Smooth muscle cell (in vitro differentiated cells): ENCODE measurements around the gene EML4. TPM values are rescaled to one million over a fixed set of nuclear protein-coding genes. Genes with fewer than 3 reads are reported as not detected.

ENCODE experiments used
- DNase-seq: peaks from one replicate; lab custom pipeline; 2025; ENCODE audit not compliant: unreplicated experiment; lab: John Stamatoyannopoulos, UW
- H2AFZ ChIP-seq: fragments of 200-600 bp; sonication (generic); 2 replicates; pipeline ENCODE4 v1.6.0; 2016; ENCODE audit warnings: antibody characterized with exemption, low read depth, mild to moderate bottlenecking
- H3F3A ChIP-seq: fragments of 200-600 bp; sonication (generic); 2 replicates; pipeline ENCODE4 v1.6.0; 2017; ENCODE audit warnings: antibody characterized with exemption, low read depth
- H3K27ac ChIP-seq: fragments of 200-600 bp; sonication (generic); 2 replicates; pipeline ENCODE4 v1.5.1; 2016; ENCODE audit warnings: low read depth, mild to moderate bottlenecking
- H3K27me3 ChIP-seq: fragments of 200-600 bp; sonication (generic); 2 replicates; pipeline ENCODE4 v1.6.1; 2016; ENCODE audit warnings: low read depth, mild to moderate bottlenecking
- H3K36me3 ChIP-seq: fragments of 200-600 bp; sonication (generic); 2 replicates; pipeline ENCODE4 v1.5.1; 2016; ENCODE audit warnings: low read depth
- H3K4me1 ChIP-seq: fragments of 200-600 bp; sonication (generic); 2 replicates; pipeline ENCODE4 v1.5.1; 2016; ENCODE audit warnings: low read depth
- H3K4me2 ChIP-seq: fragments of 200-600 bp; sonication (generic); 2 replicates; pipeline ENCODE4 v1.6.0; 2016; ENCODE audit warnings: mild to moderate bottlenecking
- H3K4me3 ChIP-seq: fragments of 200-600 bp; sonication (generic); 2 replicates; pipeline ENCODE4 v1.5.1; 2016; ENCODE audit warnings: mild to moderate bottlenecking
- H3K79me2 ChIP-seq: fragments of 200-600 bp; sonication (generic); 2 replicates; pipeline ENCODE4 v1.6.0; 2016; ENCODE audit warnings: low read depth, mild to moderate bottlenecking
- H3K9ac ChIP-seq: fragments of 200-600 bp; sonication (generic); 2 replicates; pipeline ENCODE4 v1.6.0; 2016; ENCODE audit warnings: low read depth
- H3K9me3 ChIP-seq: fragments of 200-600 bp; sonication (generic); replicated peaks from 2 replicates; pipeline ENCODE4 v1.5.1; 2016; ENCODE audit warnings: low read depth
- H4K20me1 ChIP-seq: fragments of 200-600 bp; sonication (generic); 2 replicates; pipeline ENCODE4 v1.6.0; 2016; ENCODE audit warnings: low read depth
- WGBS: methylation state at CpG from one replicate; pipeline ENCODE4 v1.1.7; 2016; ENCODE audit warnings: low lambda C conversion rate; 5-methylcytosine and 5-hydroxymethylcytosine counted together
- polyA plus RNA-seq: library from polyadenylated mRNA; unstranded; fragments of >200 nt; fragmentation: Nextera tagmentation; extraction: Ambion mirVana; gene quantifications from 2 replicates; pipeline ENCODE4 v1.2.1, GENCODE V29; 2016
- total RNA-seq: library from RNA; depleted of rRNA; stranded (reverse); fragments of >200 nt; gene quantifications from 2 replicates; pipeline ENCODE4 v1.2.3, GENCODE V29; 2014
- TF ChIP-seq, protein P1 (sequence below): fragments of 200-600 bp; sonication (generic); IDR thresholded peaks from 2 replicates; pipeline ENCODE4 v1.5.1; 2017; ENCODE audit warnings: borderline replicate concordance, mild to moderate bottlenecking, antibody characterized with exemption; ENCODE audit not compliant: insufficient read depth, poor library complexity, severe bottlenecking

EML4 gene
- total and polyA plus RNA-seq, 2 experiments from 2014 or later: 33.6 to 46.2 TPM

DNA sequence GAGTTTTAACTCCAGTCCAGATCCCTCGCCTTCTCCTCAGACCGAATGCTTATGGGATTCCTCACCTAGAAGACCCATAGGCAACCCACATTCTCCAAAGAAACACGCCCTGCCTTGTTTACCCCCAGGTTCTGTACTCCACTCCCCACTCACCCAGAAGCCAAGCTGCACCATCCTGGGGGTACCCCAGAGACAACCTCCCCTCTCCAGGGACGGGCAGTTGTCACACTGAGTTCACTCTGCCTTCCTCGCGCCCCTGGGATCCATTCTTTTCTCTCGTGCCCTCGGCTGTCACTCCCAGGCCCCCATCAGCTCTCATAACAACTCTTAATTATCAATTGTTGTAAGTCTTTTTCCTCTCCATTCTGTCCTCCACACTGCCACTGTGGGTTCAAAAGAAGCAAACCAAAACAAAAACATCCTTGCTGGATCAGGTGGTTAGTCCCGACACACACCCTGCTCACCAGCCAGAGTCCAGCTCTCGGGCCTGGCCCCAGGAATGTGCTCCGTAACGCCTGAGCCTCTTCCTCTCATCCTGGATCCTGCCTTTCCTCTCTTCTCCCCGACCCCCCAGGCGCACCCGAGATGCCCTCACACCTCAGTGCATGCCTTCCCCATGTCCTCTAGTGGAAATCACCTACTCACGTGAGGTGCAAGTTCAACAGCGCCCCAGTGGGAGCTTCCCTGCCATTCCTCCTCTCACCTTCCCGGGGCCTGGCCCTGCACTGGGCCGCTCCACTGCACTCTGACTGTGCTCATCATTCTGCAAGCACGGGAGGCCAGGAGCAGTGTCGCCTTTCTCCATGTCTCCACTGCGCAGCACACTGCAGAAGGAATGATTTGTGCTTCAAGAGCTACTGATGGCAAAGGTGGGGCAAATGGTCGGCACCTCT is 171.1 kb downstream of the EML4 start:
- Histone ChIP-seq H3K36me3 (no peaks in the 10 kb centered on the region), H3F3A (peaks cover 5% of the 10 kb centered on the region), H3K9ac (no peak overlapping the region), H2AFZ (no peak overlapping the region), H3K9me3 (no peaks in the 10 kb centered on the region), H4K20me1 (peaks cover 50% of the 10 kb centered on the region), H3K4me2 (no peak overlapping the region), H3K4me3 (no peak overlapping the region), H3K79me2 (peaks cover 43% of the 10 kb centered on the region), H3K27me3 (no peaks in the 10 kb centered on the region), H3K4me1 (peaks cover 4% of the 10 kb centered on the region), H3K27ac (no peak overlapping the region)
- TF ChIP-seq, protein P1, sequence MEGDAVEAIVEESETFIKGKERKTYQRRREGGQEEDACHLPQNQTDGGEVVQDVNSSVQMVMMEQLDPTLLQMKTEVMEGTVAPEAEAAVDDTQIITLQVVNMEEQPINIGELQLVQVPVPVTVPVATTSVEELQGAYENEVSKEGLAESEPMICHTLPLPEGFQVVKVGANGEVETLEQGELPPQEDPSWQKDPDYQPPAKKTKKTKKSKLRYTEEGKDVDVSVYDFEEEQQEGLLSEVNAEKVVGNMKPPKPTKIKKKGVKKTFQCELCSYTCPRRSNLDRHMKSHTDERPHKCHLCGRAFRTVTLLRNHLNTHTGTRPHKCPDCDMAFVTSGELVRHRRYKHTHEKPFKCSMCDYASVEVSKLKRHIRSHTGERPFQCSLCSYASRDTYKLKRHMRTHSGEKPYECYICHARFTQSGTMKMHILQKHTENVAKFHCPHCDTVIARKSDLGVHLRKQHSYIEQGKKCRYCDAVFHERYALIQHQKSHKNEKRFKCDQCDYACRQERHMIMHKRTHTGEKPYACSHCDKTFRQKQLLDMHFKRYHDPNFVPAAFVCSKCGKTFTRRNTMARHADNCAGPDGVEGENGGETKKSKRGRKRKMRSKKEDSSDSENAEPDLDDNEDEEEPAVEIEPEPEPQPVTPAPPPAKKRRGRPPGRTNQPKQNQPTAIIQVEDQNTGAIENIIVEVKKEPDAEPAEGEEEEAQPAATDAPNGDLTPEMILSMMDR: no peak
- no peak for DNase-seq
- 88% methylated on average over 23 of the region's 23 CpGs for WGBS

DNA sequence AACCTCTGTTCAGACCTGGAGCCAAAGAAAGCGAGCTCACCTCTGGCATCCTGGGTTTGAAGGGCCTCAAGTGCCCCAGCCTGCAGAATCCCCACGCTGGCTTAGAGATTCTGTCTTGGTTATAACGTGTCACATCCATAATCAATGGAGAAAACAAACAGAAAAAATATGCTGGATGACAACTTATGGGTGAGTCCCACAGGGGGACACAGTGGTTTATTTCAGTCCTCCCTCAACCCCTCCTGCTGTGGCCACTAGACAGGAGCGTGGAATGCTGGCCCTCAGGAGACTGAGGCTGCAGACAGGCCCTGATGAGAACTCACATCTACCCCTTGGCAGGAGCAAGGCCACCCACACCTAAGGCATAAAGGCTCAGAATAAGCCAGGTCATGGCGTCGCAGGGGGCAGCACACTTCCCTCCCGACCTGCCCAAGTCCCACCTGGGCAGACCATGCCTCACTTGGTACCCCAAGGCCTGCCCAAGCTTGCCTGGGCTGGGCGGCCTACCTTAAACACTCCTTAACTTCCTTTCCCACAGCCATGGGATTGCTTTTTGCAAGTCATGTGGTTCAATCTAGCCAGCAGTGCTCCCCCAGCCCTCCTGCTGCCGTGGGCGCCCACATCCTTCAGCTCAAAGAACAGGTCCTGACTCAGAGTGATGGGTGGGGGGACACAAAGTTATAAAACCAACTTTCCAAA is 171.9 kb downstream of the EML4 start:
- no peaks in the 10 kb centered on the region for H3K36me3 ChIP-seq
- peaks cover 49% of the 10 kb centered on the region for H3K79me2 ChIP-seq
- H3F3A ChIP-seq: no peaks in the 10 kb centered on the region
- no peak for DNase-seq
- TF ChIP-seq, protein P1: no peak
- H3K9ac ChIP-seq: no peak overlapping the region
- WGBS: 96% methylated on average over 10 of the region's 10 CpGs
- peak overlapping the region; percentile 77 for H3K27ac ChIP-seq
- H3K9me3 ChIP-seq: no peaks in the 10 kb centered on the region
- no peak overlapping the region for H2AFZ ChIP-seq
- H4K20me1 ChIP-seq: peaks cover 58% of the 10 kb centered on the region
- H3K4me1 ChIP-seq: peaks cover 4% of the 10 kb centered on the region
- no peaks in the 10 kb centered on the region for H3K27me3 ChIP-seq
- H3K4me2 ChIP-seq: no peak overlapping the region
- no peak overlapping the region for H3K4me3 ChIP-seq

GRCh38 chr2:42342061-42342794 is 173.1 kb downstream of the EML4 start:
- no peak for DNase-seq
- Histone ChIP-seq H4K20me1 (peaks cover 69% of the 10 kb centered on the region), H3K9ac (peak overlapping the region; percentile 14), H3K4me3 (no peak overlapping the region), H3K4me2 (peak overlapping the region; percentile 49), H3K4me1 (peaks cover 4% of the 10 kb centered on the region), H2AFZ (no peak overlapping the region), H3K27ac (peak overlapping the region; percentile 77), H3K79me2 (peaks cover 55% of the 10 kb centered on the region), H3K9me3 (no peaks in the 10 kb centered on the region), H3K27me3 (no peaks in the 10 kb centered on the region), H3K36me3 (no peaks in the 10 kb centered on the region), H3F3A (no peaks in the 10 kb centered on the region)
- WGBS: 75% methylated on average over 8 of the region's 8 CpGs
- TF ChIP-seq, protein P1: no peak
